ENCODE measurements around the gene RBL1.

DNA sequence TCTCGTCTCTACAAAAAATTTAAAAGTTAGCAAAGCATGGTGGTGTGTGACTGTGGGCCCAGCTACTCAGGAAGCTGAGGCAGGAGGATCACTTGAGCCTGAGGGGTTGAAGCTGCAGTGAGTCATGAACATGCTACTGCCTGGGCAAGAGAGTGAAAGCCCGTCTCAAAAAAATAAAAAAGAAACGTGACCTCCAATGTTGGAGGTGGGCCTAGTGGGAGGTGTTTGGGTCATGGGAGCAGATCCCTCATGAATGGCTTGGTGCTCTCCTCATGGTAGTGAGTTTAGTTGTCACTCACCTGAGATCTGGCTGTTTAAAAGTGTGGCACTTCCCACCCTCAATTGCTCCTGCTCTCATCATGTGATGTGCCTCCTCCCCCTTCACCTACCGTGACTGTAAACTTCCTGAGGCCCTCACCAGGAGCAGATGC, 24.3 kb downstream of the RBL1 start:
- no peak for TF ChIP-seq GABPA (IDR thresholded peaks at IDR 0.05; ENCODE audit: low read depth)
- TF ChIP-seq POLR2A (IDR thresholded peaks at IDR 0.05; ENCODE audit: low read depth, low read length): no peak
